ENCODE results near the gene ATP13A5.

GRCh38 chr3:193253986-193254660 is 124.4 kb downstream of the ATP13A5 start:
- no peak for TF ChIP-seq TAF1 (IDR thresholded peaks at IDR 0.05; ENCODE audit: borderline replicate concordance, low read depth, low read length)
- no peak for TF ChIP-seq POLR2A (IDR thresholded peaks at IDR 0.05; ENCODE audit: low read depth, low read length)

Measured in GM12892 (cell line).